ENCODE measurements around the gene USF1. TPM values are rescaled to one million over a fixed set of nuclear protein-coding genes. Genes with fewer than 3 reads are reported as not detected.
A peak's percentile ranks its signal among the peaks of the same experiment; 100 is the strongest.
"Not testable (repeated sequence)": the region's sequence is repeated elsewhere in the genome, so short reads cannot be mapped to it uniquely, and the experiment has no call there.

Gene USF1
- total RNA-seq, 1 donor from 2014 or later = 27.6 TPM

DNA sequence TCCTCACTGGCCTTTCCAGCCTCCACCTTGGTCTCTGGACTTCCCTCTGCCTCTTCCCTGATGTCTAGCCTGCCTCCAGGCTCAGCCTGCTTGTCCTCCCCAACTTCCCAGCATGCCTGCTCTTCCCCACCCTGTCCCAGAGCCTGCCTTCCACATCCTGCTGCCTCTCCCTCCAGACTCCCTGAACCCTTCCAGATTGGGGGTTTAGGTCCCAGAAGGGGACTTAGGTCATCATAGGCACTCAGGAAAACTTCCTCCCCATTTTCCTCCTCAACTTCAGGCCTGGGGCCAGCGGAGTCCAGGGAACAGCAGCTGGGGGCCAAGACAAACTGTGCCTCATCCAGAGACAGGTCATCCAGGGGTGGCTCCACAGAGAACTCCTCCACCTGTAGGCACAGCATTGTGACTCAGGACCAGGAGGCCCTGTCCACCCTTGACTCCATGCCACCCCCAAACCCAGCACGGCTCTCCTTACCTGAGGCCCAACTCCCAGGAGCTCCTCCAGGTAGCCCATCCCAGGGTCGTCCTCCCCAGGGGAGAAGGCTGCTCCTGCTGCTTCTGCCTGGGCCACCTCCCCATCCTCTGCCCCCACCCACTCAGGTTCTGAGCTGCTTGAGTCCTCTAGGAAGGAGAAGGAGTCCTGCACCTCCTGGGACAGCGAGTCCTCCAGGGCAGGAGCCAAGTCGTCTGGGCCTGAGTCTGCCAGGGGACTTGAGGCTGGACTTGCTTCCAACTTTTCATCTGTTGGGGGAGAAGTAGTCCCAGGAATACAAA lies 3.4 kb upstream of the USF1 start:
- DNase-seq (ENCODE audit: low spot score) (no peak), ATAC-seq (no peak)

DNA sequence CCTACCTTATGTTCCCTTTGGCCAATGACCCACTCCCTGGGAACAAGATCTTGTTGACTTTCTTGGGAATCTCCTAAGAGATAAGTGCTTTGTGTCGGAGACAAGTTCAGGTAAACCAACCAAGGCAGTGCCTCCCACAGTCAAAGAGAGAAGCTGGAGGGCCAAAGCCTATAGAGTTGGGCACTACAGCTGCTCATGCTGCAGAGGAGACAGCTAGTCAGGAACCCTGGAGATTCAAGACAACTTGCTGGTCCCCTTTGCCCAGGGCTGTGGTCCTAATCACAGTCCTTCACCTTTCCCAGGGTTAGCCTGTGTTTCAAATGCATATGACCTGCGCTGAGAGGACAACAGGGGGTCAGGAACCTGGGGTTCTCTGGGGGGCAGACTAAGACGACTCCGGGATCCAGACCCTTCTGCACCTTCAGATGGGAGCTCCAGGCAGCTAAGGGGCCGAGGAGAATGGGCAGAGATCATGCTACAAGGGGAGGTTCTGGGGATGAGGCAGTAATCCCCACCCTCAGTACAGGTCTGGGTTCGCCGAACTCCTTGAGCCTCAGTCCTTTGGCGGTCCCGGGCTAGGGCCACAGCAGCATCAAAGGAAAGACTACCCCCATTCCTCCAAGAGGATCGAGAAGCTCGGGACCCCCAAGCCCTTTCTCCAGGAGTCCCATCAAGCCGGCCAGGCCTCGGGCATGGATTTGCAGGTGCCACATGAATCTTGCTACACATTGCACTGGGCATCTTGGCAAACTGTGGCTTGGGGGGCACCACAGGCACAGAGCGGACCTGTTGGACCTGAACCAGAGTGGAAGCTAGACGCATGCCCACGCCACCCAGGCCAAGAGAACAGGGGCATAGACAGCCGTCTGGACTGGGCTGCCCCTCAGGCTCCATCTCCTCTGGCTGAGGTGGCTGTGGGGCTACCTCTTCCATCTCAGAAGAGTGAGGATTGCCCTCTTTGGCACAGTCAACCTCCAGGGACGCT lies 2.0 kb upstream of the USF1 start:
- no peak for ATAC-seq
- DNase-seq (ENCODE audit: low spot score) = no peak

DNA sequence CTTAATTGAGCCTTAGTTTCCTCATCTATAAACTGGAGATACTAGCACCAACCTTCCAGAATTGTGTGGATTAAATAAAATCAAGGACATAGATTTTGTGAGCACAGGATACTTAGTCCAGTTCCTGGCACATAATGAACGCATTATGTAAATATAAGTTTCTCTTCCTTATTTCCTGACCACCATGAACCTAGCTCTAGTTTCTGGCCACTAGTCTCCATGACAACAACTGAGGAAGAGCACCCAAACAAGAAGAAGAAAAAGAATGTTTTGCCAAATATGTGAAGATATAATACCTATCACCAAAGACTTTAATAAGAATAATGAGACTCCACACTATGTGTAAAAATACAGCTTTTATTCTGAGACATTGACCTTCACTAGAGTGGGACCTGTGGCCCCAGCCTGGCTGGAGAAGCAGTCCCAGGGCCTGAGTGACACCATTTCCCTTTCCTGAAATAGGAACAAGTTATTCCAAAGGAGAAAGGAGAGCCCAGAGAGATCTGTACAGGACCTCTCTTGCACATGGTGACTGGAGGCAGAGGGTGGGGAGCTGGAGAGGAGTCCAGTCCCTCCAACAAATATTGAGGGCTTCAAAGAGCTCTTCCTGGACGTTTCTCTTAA lies 940 bp upstream of the USF1 start:
- ATAC-seq (no peak), DNase-seq (ENCODE audit: low spot score) (no peak)

DNA sequence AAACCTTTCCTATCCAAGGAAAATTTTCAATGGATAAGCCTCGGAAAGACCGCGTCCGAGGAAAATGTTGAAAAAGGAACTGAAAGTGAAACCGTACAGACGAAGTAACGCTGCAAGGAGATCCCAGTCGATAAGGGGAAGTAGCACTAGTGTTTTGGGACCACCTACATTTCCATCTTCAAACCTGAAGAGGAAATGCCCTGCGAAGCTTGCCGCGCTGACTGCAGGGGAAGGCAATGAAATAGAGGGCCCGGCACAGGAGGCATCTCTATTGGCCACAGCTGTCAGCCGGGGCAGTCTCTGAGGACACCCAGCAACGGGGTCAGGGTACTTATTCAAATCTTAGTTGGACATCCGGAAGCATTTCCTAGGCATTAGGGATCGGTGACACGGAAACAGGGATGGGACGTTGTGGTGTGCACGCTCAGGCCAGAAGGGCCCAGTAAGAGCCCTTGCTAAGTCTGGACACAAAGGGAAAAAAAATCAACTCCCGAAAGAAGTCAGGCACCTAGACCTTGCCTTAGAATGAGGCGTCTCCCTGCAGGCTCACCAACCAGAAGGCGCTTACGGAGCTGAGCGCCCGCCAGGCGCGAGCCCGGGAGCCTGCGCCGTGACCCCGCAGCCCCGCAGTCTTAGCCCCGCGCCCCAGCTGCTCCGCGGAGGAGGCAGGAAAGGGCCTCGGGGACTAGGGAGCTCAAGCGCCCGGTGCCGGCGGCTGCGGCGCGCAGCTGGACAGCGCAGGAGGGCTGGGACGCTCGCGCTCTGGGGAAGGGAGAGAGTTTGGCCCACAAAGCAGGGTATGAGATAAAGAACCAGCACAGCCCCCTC lies 655 bp downstream of the USF1 start:
- ATAC-seq (peak; percentile 81), DNase-seq (ENCODE audit: low spot score) (peak; percentile 84)

DNA sequence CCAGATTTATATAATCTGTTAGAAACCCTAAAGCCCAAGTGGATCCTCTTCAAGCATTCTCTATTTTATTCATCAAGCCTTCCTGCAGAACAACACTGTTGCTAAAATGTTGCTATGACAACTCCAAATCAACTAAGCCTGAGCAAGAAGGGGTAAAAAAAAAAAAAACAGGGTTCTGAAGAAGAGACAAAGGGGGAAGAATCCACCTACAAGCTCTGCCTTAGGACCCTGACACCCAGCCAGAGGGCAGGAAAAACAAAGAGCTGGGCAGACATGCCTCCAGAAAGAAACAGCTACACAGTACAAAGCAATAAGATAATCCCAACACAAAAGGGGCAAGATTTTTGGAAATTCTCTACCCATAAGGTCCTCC lies 1.3 kb downstream of the USF1 start:
- DNase-seq (ENCODE audit: low spot score) (no peak), ATAC-seq (no peak)

DNA sequence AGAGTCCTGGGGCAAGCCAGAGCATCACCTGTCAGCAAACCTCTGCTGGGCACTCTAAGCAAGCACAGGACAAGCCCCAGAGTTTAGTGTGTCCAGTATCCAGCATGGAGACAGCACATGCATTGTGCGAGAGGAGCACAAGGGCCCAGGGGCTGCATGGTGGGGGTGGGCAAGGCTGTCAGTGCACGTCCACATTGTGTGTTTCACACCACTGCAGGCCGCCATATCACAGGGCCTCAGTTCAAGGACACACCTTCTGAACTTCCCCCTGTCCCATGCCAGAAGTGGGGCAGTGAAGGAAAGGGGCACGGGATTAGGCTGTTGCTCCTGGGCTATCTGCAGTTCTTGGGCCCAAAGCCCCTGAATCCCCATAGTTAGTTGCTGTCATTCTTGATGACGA lies 6.2 kb downstream of the USF1 start:
- DNase-seq (ENCODE audit: low spot score) (no peak), ATAC-seq (no peak)

DNA sequence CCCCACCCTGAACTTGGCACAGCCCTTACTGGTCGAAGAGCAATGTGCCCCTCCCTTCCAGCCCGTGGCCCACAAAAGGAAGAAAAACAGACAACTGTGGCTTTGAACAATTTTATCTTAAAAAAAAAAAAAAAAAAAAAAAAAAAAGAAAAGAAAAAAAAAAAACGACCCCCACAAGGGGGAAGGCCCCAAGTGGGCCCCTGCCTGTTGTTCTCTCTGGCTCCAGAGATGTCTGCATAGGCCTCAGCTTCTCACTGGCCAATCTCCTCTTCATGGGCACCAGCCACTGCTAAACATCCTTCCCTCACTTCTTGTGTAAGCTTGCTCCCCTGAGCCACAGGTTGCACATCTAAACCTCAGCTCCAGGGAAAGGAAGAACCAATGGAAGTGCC lies 6.6 kb downstream of the USF1 start:
- DNase-seq (ENCODE audit: low spot score) (no peak), ATAC-seq (no peak)

DNA sequence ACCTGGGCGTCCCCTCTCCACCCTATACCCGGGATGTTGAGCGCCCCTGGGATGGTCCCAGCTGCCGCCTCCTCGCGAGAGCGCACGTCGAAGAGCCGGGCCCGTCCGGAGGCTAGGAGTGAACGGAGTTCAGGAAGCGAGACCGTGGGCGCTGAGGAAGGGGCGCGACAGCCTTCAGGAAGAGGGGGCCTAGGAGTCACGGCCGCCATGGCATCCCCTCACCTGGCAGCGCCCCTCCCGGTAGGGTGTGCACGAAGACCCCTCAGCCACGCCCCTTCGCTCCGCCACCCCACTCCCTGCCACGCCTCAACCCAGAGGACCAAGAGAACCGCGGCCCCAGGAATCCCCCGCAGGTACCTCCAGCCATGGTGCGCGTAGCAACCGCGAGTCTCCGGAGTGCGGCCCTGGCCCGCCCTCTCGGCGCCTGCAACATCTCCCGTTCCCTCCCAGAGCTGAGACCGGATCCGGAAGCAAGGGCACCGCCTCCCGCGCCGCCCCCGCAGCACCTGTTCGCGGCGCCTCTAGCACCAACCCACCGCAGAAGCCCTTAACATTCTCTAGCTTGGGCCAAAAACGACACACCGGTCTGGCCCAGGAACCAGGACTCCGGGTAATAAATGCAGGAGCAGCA lies 7.1 kb downstream of the USF1 start, which contains the start of gene TSTD1:
TSS of gene TSTD1 (minus strand) at position 442 of the 631 bp plus-strand sequence. CDS start at position 367, 75 bp downstream.
- ATAC-seq (peak; percentile 94), DNase-seq (ENCODE audit: low spot score) (peak; percentile 80)

DNA sequence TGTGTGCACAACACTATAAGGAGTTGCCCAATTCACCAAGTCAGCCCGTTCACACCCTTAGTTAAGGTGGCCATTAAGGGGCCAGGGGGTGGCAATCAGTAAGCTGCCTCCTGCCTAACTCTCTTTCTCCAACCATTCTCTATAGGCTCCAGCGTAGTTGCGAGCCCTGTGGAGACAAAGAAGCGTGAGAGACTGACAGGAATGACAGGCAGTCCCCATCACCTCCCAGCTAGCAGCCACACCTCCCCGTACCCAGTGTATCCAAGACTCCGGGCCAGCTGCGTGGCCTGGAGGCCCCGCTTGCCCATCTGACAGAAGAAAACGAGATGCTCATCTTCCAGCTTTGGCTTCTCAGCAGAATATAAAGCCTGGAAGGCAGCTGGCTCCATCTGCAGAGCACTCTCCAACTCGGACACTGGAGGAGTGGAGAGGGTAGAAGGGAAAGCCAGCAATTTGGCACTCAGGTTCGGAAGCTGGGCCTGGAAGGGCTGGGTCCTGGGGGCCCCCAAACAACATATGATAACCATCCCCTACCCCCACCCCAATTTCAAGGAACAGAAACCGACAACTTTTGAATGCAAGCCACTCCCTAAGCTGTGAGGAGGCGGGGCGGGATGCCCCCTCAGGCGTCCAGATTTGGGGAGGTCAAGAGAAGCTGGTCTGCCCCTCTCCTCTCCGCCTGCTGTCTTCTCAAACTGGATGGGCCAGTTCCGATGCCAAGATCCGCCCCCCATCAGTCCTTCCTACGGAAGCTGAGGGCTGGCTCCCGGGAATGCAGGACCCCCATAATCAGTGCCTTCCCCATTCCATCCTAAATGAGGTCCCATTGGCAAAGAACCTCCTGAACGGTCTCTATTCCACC lies 7.9 kb downstream of the USF1 start:
- DNase-seq (ENCODE audit: low spot score) (no peak), ATAC-seq (no peak)

DNA sequence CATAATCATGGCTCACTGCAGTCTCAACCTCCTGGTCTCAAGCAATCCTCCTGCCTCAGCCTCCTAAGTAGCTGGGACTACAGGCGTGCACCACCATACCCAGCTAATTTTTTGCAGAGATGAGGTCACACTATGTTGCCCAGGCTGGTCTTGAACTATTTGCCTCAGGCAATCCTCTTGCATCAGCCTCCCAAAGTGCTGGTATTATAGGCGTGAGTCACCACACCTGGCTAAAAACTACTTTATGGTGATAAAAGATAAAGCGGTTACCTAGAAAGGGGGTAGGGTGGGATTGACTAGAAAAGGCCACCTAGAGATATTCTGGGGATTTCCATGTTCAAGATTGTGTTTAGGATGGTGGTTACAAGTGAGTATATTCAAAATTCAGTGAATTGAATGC lies 12.0 kb downstream of the USF1 start:
- ATAC-seq (no peak), DNase-seq (ENCODE audit: low spot score) (no peak)

DNA sequence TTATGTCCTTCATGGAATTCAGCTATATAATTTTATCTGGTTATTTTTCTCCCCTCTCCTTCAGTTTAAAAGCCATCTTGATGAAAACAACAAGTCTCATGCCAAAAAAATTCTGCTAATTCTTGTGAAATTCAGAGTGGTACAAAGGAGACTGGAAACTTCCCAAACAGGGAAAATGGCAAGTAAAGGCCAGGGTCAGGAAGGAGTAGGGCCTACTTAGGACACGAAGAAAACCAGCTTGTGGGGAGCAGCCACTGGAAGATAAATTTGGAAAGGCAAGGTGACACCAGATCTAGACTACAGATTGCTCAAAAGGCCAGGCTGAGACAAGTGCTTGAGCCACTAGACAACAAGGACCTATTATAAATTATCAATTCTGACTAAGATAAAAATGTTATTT lies 13.4 kb downstream of the USF1 start:
- ATAC-seq (peak; percentile 25), DNase-seq (ENCODE audit: low spot score) (no peak)

DNA sequence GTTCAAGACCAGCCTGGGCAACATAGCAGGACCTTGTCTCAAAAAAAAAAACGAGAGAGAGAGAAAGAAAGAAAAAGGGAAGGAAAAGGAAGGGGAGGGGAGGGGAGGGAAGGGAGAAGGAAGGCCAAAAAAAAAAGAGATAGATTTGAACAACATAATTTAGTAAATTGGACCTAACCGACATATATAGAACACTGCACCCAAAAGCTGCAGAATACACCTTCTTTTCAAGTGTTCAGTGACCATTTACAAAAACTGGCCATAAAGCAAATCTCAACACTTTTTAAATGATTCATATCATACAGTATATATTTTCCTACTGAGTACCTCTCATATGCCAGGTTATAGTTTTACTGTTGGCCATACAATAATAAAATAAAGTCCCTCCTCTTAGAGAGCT lies 13.9 kb downstream of the USF1 start:
- DNase-seq (ENCODE audit: low spot score) (no peak), ATAC-seq (no peak)

DNA sequence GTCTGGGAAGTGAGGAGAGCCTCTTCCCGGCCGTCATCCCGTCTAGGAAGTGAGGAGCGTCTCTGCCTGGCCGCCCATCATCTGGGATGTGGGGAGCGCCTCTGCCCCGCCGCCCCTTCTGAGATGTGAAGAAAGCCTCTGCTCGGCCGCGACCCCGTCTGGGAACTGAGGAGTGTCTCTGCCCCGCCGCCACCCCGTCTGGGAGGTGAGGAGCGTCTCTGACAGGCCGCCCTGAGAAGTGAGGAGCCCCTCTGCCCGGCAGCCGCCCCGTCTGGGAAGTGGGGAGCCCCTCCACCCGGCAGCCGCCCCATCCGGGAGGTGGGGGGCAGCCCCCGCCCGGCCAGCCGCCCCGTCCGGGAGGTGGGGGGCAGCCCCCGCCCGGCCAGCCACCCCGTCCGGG lies 16.3 kb downstream of the USF1 start:
- ATAC-seq; DNase-seq (ENCODE audit: low spot score): not testable (repeated sequence)

DNA sequence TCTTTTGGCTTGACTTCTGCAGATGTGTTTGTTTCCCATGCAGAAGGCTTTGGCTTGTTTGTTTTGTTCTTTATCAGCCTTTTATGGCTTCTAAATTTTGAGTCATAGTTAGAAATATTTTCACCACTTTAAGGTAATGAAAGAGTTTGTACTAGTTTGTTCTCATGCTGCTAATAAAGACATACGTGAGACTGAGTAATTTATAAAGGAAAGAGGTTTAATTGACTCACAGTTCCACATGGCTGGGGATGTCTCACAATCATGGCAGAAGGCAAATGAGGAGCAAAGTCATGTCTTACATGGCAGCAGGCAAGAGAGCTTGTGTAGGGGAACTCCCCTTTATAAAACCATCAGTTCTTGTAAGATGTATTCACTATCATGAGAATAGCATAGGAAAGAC lies 18.8 kb downstream of the USF1 start:
- DNase-seq (ENCODE audit: low spot score); ATAC-seq: not testable (repeated sequence)

DNA sequence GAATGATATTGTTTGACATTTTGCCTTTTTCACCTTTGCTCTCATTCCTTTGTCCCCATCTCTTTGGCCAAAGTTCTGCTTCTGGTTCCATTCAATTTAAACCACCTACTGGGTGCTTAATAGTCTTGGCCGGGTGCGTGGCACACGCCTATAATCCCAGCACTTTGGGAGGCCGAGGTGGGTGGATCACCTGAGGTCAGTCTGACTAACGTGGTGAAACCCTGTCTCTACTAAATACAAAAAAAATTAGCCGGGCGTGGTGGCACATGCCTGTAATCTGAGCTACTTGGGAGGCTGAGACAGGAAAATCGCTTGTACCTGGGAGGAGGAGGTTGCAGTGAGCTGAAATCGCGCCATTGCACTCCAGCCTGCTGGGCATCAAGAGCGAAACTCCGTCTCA lies 23.3 kb downstream of the USF1 start:
- not testable (repeated sequence) for ATAC-seq; DNase-seq (ENCODE audit: low spot score)

DNA sequence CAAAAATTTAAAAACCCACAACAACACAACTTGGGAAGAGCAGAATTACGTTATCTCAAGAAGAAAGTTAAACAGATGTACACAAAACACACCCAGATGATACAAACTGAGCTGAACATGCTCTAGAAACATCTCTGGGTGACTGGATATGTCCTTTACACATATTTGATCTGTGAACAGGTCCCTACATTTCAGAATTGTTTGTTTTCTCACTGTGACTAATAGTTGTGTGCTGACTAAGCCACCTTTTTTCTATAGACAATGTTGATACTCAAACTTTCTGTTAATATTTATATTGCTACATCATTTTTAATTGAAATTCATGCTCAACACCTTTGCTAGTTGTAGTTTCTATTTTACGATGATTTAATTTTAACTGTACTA lies 23.8 kb downstream of the USF1 start:
- DNase-seq (ENCODE audit: low spot score) (no peak), ATAC-seq (no peak)

DNA sequence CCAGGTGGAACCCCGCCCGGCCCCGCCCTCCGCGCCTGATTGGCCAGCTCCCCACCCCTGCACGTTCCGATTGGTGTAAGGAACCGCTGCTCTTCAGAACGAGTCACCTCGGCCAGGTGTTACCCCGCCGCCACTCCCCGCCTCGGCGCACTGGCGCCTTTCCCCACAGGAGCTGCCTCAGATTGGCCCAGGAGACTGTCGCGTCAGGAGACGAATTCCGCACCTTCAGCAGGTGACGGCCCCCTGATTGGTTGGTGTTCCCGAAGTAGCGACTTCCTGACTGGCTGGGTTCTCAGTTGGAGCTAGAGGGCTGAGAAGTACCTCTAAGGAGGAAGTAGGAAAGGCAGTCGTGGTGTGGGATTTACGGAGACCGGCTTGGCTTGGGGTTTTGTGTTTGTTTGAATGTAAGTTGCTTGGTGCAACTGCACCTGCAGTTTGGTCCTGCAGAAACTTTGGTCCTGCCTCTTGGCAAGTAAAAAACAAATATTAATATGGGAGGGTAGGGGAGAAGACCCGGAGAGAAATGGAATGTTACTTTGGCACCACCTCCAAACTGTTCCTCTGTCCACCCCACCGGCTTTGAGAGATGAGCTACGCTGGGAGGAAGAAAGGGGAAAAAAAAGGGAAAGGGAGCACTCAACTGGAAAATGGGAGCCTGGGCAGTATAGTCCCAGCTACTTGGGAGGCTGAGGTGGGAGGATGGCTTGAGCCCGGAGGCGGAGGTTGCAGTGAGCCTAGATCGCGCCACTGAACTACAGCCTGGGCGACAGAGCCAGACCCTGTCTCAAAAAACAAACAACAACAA lies 24.4 kb downstream of the USF1 start:
- ATAC-seq = peak; percentile 88
- peak; percentile 99 for DNase-seq (ENCODE audit: low spot score)

DNA sequence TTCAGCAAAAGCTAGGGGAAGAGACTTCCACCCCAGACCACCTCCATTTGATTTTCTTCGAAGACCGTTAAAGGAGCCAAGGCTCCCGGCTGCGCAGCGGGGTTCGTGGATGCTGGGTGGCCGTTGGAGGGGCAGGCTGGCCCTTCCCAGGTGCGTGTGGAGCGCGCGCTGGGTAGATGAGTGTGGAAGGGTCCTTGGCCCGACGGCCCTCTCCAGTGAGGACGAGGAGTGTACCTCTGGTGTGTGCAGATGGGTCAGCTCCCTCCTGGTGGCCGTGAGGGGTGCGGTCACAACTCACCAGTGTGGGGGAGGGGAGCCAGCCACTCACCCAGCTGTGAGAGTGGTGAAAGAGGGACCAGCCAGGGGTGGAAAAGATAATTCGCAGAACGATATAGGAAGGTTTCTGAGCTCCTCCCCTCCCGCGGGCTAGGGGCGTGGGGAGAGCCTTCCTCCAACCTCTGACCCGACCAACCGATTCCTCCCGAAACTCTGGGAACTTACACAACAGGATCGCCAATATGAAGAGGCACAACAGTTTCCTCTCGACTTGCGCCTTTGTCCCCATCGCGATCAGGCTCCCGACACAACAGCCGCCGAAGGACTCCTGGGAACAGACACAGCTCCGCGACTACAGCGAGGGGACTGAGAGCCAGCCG lies 25.1 kb downstream of the USF1 start, which contains the start of gene F11R:
TSS of gene F11R (minus strand) at position 644 of the 656 bp plus-strand sequence. CDS start at position 565, 79 bp downstream.
- peak; percentile 66 for DNase-seq (ENCODE audit: low spot score)
- peak; percentile 57 for ATAC-seq

All from left lobe of liver (tissue), 2 donors.